HG03045 (cell line): ENCODE measurements around the gene KCNIP2.

ENCODE experiments used
- ATAC-seq: cut with Tn5 transposase; IDR thresholded peaks from one replicate; pipeline ENCODE4 v1.9.1; 2021; ENCODE audit warnings: mild to moderate bottlenecking, moderate library complexity; ENCODE audit not compliant: unreplicated experiment

The KCNIP2 gene

GRCh38 chr10:101856626-101857025 is 13.0 kb upstream of the KCNIP2 start:
- ATAC-seq = no peak

- ATAC-seq = no peak
Observed at GRCh38 chr10:101851411-101852116, 8.0 kb upstream of the KCNIP2 start.

- no peak for ATAC-seq
Observed at GRCh38 chr10:101850749-101851148, 7.1 kb upstream of the KCNIP2 start.

GRCh38 chr10:101848894-101849351 is 5.3 kb upstream of the KCNIP2 start:
- no peak for ATAC-seq

GRCh38 chr10:101848408-101848807 is 4.8 kb upstream of the KCNIP2 start:
- ATAC-seq = no peak

- ATAC-seq = no peak
Observed at GRCh38 chr10:101845893-101846292, 2.3 kb upstream of the KCNIP2 start.

GRCh38 chr10:101841826-101842225 is 1.8 kb downstream of the KCNIP2 start:
- no peak for ATAC-seq

GRCh38 chr10:101840741-101841453 is 2.7 kb downstream of the KCNIP2 start:
- peak; percentile 61 for ATAC-seq

- ATAC-seq = no peak
Observed at GRCh38 chr10:101840102-101840684, 3.4 kb downstream of the KCNIP2 start.

GRCh38 chr10:101839416-101840063 is 4.1 kb downstream of the KCNIP2 start:
- peak; percentile 40 for ATAC-seq

- no peak for ATAC-seq
Observed at GRCh38 chr10:101839002-101839401, 4.6 kb downstream of the KCNIP2 start.

- ATAC-seq = no peak
Observed at GRCh38 chr10:101838416-101838970, 5.1 kb downstream of the KCNIP2 start.

GRCh38 chr10:101837748-101838147 is 5.9 kb downstream of the KCNIP2 start:
- no peak for ATAC-seq

GRCh38 chr10:101835362-101835761 is 8.2 kb downstream of the KCNIP2 start:
- no peak for ATAC-seq

GRCh38 chr10:101834341-101834740 is 9.3 kb downstream of the KCNIP2 start:
- ATAC-seq = no peak

GRCh38 chr10:101833466-101833865 is 10.1 kb downstream of the KCNIP2 start:
- ATAC-seq = no peak

GRCh38 chr10:101832325-101832771 is 11.3 kb downstream of the KCNIP2 start:
- ATAC-seq = no peak

GRCh38 chr10:101831169-101831811 is 12.3 kb downstream of the KCNIP2 start:
- ATAC-seq = no peak

- peak; percentile 52 for ATAC-seq
Observed at GRCh38 chr10:101830322-101831168, 13.1 kb downstream of the KCNIP2 start.
